IMR-90 (cell line): ENCODE measurements around the gene AXDND1. TPM values are rescaled to one million over a fixed set of nuclear protein-coding genes. Genes with fewer than 3 reads are reported as not detected.

Experiments used
- ATAC-seq: fragments of 200-7000 bp; cut with Tn5 transposase; 2 replicates; pipeline ENCODE4 v1.9.1; 2020; ENCODE audit warnings: low read depth, mild to moderate bottlenecking, moderate library complexity
- BruUV-seq: library from RNA; stranded (reverse); fragments of 400-500 nt; replicated peaks from 2 replicates; lab custom pipeline; 2021; lab: Mats Ljungman, UMichigan
- CTCF ChIA-PET: fragments of 300-600 bp; formaldehyde crosslinking; extraction: SDS; loops from one replicate; lab custom pipeline; 2021; ENCODE audit warnings: antibody characterized with exemption; lab: Yijun Ruan, JAX
- POLR2A ChIA-PET: fragments of 300-600 bp; sonication (Branson Sonifier 250); formaldehyde crosslinking; loops from one replicate; lab custom pipeline; 2022; ENCODE audit warnings: antibody characterized with exemption; ENCODE audit not compliant: unreplicated experiment; lab: Charles Lee
- DNase-seq: peaks from one replicate; pipeline ENCODE4 v3.0.0; 2013
- H2AFZ ChIP-seq: replicated peaks from 2 replicates; pipeline ENCODE3; 2013; ENCODE audit warnings: low read length, mild to moderate bottlenecking; ENCODE audit not compliant: poor library complexity
- H2AK5ac ChIP-seq: 2 replicates; pipeline ENCODE4 v1.6.1; 2013; ENCODE audit warnings: low read depth, low read length, inconsistent platforms
- H2AK9ac ChIP-seq: replicated peaks from 2 replicates; pipeline ENCODE3; 2013; ENCODE audit warnings: mild to moderate bottlenecking, low read depth, low read length, moderate library complexity; ENCODE audit not compliant: poor library complexity
- H2BK120ac ChIP-seq: 2 replicates; pipeline ENCODE4 v1.6.1; 2013; ENCODE audit warnings: low read depth, low read length, inconsistent platforms
- H2BK15ac ChIP-seq: 3 replicates; pipeline ENCODE4 v1.6.1; 2013; ENCODE audit warnings: low read depth, low read length, inconsistent platforms
- H2BK20ac ChIP-seq: 2 replicates; pipeline ENCODE4 v1.6.1; 2013; ENCODE audit warnings: low read depth, mild to moderate bottlenecking, inconsistent platforms, low read length, moderate library complexity
- H2BK5ac ChIP-seq: 2 replicates; pipeline ENCODE4 v1.6.1; 2013; ENCODE audit warnings: mild to moderate bottlenecking, low read depth, low read length, inconsistent platforms; ENCODE audit not compliant: poor library complexity, severe bottlenecking
- H3K14ac ChIP-seq: replicated peaks from 2 replicates; pipeline ENCODE4 v1.6.1; 2013; ENCODE audit warnings: low read depth, low read length, inconsistent platforms
- H3K18ac ChIP-seq: 2 replicates; pipeline ENCODE4 v1.6.1; 2013; ENCODE audit warnings: low read depth, low read length, control low read depth
- H3K23ac ChIP-seq: 2 replicates; pipeline ENCODE4 v1.6.1; 2013; ENCODE audit warnings: low read depth, low read length, inconsistent platforms
- H3K27ac ChIP-seq: 2 replicates; pipeline ENCODE4 v1.5.1; 2013; ENCODE audit warnings: mild to moderate bottlenecking, control low read depth, low read length; ENCODE audit not compliant: insufficient read depth
- H3K27me3 ChIP-seq: 2 replicates; pipeline ENCODE4 v1.6.1; 2013; ENCODE audit warnings: low read length; ENCODE audit not compliant: control insufficient read depth, insufficient read depth
- H3K36me3 ChIP-seq: 2 replicates; pipeline ENCODE4 v1.6.1; 2013; ENCODE audit warnings: low read length, mixed read lengths; ENCODE audit not compliant: control insufficient read depth, insufficient read depth
- H3K4ac ChIP-seq: 2 replicates; pipeline ENCODE4 v1.6.1; 2013; ENCODE audit warnings: low read depth, low read length, inconsistent platforms
- H3K4me1 ChIP-seq: 2 replicates; pipeline ENCODE4 v1.6.1; 2013; ENCODE audit warnings: low read length, mixed read lengths; ENCODE audit not compliant: control insufficient read depth, insufficient read depth
- H3K4me2 ChIP-seq: 2 replicates; pipeline ENCODE4 v1.6.1; 2013; ENCODE audit warnings: low read depth, mild to moderate bottlenecking, control low read depth, low read length, moderate library complexity
- H3K4me3 ChIP-seq: 2 replicates; pipeline ENCODE4 v1.5.1; 2013; ENCODE audit warnings: low read depth, mild to moderate bottlenecking, control low read depth, low read length, moderate library complexity; ENCODE audit not compliant: insufficient read depth
- H3K56ac ChIP-seq: 2 replicates; pipeline ENCODE4 v1.6.1; 2013; ENCODE audit warnings: low read length, inconsistent platforms; ENCODE audit not compliant: insufficient read depth; ENCODE audit errors: extremely low read depth
- H3K79me1 ChIP-seq, 2 experiments: 2 replicates each; pipeline ENCODE4 v1.6.1; 2013; ENCODE audit warnings: low read length in 2 of 2, inconsistent platforms in 1 of 2, low read depth in 1 of 2
- H3K9ac ChIP-seq: 2 replicates; pipeline ENCODE4 v1.6.1; 2013; ENCODE audit warnings: low read depth, low read length, control low read depth
- H3K9me1 ChIP-seq: 2 replicates; pipeline ENCODE4 v1.6.1; 2013; ENCODE audit warnings: low read length, inconsistent platforms; ENCODE audit not compliant: insufficient read depth
- H3K9me3 ChIP-seq: 2 replicates; pipeline ENCODE4 v1.6.1; 2013; ENCODE audit warnings: low read length; ENCODE audit not compliant: control insufficient read depth, insufficient read depth
- H4K20me1 ChIP-seq: 2 replicates; pipeline ENCODE4 v1.6.1; 2013; ENCODE audit warnings: low read length, inconsistent platforms; ENCODE audit not compliant: insufficient read depth
- H4K5ac ChIP-seq: 2 replicates; pipeline ENCODE4 v1.6.1; 2013; ENCODE audit warnings: mild to moderate bottlenecking, low read depth, low read length, control low read depth
- H4K8ac ChIP-seq, 2 experiments: 2 replicates each; pipeline ENCODE4 v1.6.1; 2013; ENCODE audit warnings: low read depth in 2 of 2, low read length in 2 of 2, control low read depth in 1 of 2, inconsistent platforms in 1 of 2
- H4K91ac ChIP-seq: 2 replicates; pipeline ENCODE4 v1.6.1; 2013; ENCODE audit warnings: low read depth, low read length, inconsistent platforms; ENCODE audit not compliant: insufficient read depth
- BHLHE40 ChIP-seq: fragments of 150-350 bp; IDR thresholded peaks from 2 replicates; pipeline ENCODE4 v1.6.1; 2016; ENCODE audit warnings: mild to moderate bottlenecking, low read depth, low read length
- POLR2A ChIP-seq: IDR thresholded peaks from 2 replicates; pipeline ENCODE4 v1.6.1; 2012; ENCODE audit warnings: mild to moderate bottlenecking, low read depth, low read length
- RCOR1 ChIP-seq: IDR thresholded peaks from 2 replicates; pipeline ENCODE4 v1.6.1; 2012; ENCODE audit warnings: mild to moderate bottlenecking, low read length, improper control_type of control experiment; ENCODE audit not compliant: insufficient replicate concordance
- SMC3 ChIP-seq: fragments of 150-350 bp; IDR thresholded peaks from 2 replicates; pipeline ENCODE4 v1.6.1; 2016; ENCODE audit warnings: low read depth, mild to moderate bottlenecking, antibody characterized with exemption, low read length, moderate library complexity
- WGBS, 2 experiments: methylation state at CpG; one replicate each; pipeline versions ENCODE4 v1.1.5 to v1.1.7; 2013; ENCODE audit warnings: missing lambda C conversion rate in 2 of 2; ENCODE audit not compliant: insufficient read length in 1 of 2; ENCODE audit errors: extremely low coverage in 2 of 2; 5-methylcytosine and 5-hydroxymethylcytosine counted together
- dilution Hi-C: fragments of 300-500 bp; cut with HindIII; formaldehyde crosslinking; loops from one replicate; pipeline ENCODE4 v1.14.3; 2018; ENCODE audit warnings: low sequenced_read_pairs; ENCODE audit not compliant: unreplicated experiment
- in situ Hi-C: fragments of 300-500 bp; cut with MboI; formaldehyde crosslinking; loops from 3 replicates; pipeline ENCODE4 v1.14.3; 2019; ENCODE audit warnings: low sequenced_read_pairs, inconsistent platforms, mixed read lengths
- intact Hi-C: fragments of 100-400 bp; cut with micrococcal nuclease; formaldehyde crosslinking; loops from 2 replicates; pipeline ENCODE4 v1.10.0; 2022
- polyA plus RNA-seq, 3 experiments: library from polyadenylated mRNA; depleted of rRNA; stranded (reverse); fragments of >200 nt; gene quantifications; 2 replicates each; pipeline ENCODE4 v1.2.3, GENCODE V29; 2012; ENCODE audit warnings: low replicate concordance in 1 of 3
- total RNA-seq: library from RNA; depleted of rRNA; stranded (reverse); fragments of >200 nt; gene quantifications from 2 replicates; pipeline ENCODE4 v1.2.3, GENCODE V29; 2012
- TF ChIP-seq, protein P1 (sequence below): conservative IDR thresholded peaks from 2 replicates; pipeline ENCODE4 v1.5.1; 2012; ENCODE audit warnings: mild to moderate bottlenecking, low read depth, low read length, improper control_type of control experiment

Gene AXDND1
- total and polyA plus RNA-seq, 2 of the 4 experiments (the other 2 are of a cell fraction) = not detected

DNA sequence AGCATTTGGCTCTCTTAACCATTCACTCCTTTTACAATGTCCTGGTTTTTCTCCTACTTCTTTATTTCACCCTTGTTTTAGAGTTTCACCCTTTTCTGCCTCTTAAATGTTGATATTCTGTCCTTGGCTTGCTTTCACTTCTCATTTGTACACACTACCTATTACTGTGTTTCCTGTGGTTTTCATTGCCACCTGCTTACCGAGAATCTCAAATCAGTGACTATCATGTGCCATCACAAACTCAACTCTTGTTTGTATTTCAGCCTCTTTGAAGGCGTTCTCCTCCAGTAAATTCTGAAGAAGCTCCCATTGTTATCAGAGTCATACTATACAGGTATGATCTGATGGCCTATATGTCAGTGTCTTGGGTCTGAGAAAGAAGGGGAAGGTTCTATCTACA, 144.3 kb downstream of the AXDND1 start:
- ATAC-seq = no peak
- Histone ChIP-seq H3K9ac (no peak overlapping the region), H3K4me3 (no peak overlapping the region), H4K5ac (no peak overlapping the region), H2AK9ac (no peak overlapping the region), H3K9me3 (no peaks in the 10 kb centered on the region), H4K91ac (no peak overlapping the region), H2AFZ (no peak overlapping the region), H3K36me3 (no peaks in the 10 kb centered on the region), H4K20me1 (no peaks in the 10 kb centered on the region), H2AK5ac (no peak overlapping the region), H2BK15ac (no peak overlapping the region), H3K18ac (no peak overlapping the region), H3K4me1 (no peaks in the 10 kb centered on the region), H2BK5ac (no peak overlapping the region), H3K9me1 (no peaks in the 10 kb centered on the region), H3K23ac (no peak overlapping the region), H3K27me3 (no peaks in the 10 kb centered on the region), H3K56ac (no peak overlapping the region), H2BK20ac (no peak overlapping the region), H3K4me2 (no peak overlapping the region), H2BK120ac (no peak overlapping the region), H3K4ac (no peak overlapping the region), H3K27ac (no peak overlapping the region), H3K14ac (no peak overlapping the region), H4K8ac (no peak overlapping the region), H3K79me1 (no peaks in the 10 kb centered on the region)
- dilution Hi-C loops = no loop called here
- TF ChIP-seq SMC3 (no peak), RCOR1 (no peak), BHLHE40 (no peak), POLR2A (no peak)
- TF ChIP-seq, protein P1, sequence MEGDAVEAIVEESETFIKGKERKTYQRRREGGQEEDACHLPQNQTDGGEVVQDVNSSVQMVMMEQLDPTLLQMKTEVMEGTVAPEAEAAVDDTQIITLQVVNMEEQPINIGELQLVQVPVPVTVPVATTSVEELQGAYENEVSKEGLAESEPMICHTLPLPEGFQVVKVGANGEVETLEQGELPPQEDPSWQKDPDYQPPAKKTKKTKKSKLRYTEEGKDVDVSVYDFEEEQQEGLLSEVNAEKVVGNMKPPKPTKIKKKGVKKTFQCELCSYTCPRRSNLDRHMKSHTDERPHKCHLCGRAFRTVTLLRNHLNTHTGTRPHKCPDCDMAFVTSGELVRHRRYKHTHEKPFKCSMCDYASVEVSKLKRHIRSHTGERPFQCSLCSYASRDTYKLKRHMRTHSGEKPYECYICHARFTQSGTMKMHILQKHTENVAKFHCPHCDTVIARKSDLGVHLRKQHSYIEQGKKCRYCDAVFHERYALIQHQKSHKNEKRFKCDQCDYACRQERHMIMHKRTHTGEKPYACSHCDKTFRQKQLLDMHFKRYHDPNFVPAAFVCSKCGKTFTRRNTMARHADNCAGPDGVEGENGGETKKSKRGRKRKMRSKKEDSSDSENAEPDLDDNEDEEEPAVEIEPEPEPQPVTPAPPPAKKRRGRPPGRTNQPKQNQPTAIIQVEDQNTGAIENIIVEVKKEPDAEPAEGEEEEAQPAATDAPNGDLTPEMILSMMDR = no peak
- no peak for DNase-seq
- intact Hi-C loops = no loop called here
- in situ Hi-C loops = no loop called here
- POLR2A ChIA-PET = no interaction called here
- no TSS peak for BruUV-seq
- no CpG with 5 or more reads among the region's 2 CpGs for WGBS, 2 experiments
- CTCF ChIA-PET = no interaction called here
